Neural cell (in vitro differentiated cells): Measurements from ENCODE around the gene SLC2A5. TPM values are rescaled to one million over a fixed set of nuclear protein-coding genes. Genes with fewer than 3 reads are reported as not detected.

ENCODE experiments used
- H2AFZ ChIP-seq: fragments of 200-600, 300-800 bp; sonication (generic), shearing (Covaris generic); 2 replicates; pipeline ENCODE4 v1.6.0; 2014; ENCODE audit warnings: low read depth, mild to moderate bottlenecking, antibody characterized with exemption, low read length, moderate library complexity
- H3F3A ChIP-seq: fragments of 200-600 bp; shearing (Covaris generic); 2 replicates; pipeline ENCODE4 v1.6.1; 2016; ENCODE audit warnings: mild to moderate bottlenecking, moderate library complexity, mixed read lengths, antibody characterized with exemption, low read length; ENCODE audit not compliant: insufficient read depth, poor library complexity, severe bottlenecking
- H3K27ac ChIP-seq: fragments of 200-600, 300-800 bp; sonication (generic), shearing (Covaris generic); 2 replicates; pipeline ENCODE4 v1.5.1; 2014; ENCODE audit warnings: mild to moderate bottlenecking, low read length, moderate library complexity
- H3K27me3 ChIP-seq: fragments of 300-800, 200-600 bp; sonication (generic), shearing (Covaris generic); 2 replicates; pipeline ENCODE4 v1.6.0; 2014; ENCODE audit warnings: mild to moderate bottlenecking, low read depth, low read length, moderate library complexity; ENCODE audit not compliant: insufficient read depth
- H3K36me3 ChIP-seq: fragments of 300-800, 200-600 bp; sonication (generic), shearing (Covaris generic); 2 replicates; pipeline ENCODE4 v1.5.1; 2014; ENCODE audit warnings: mild to moderate bottlenecking, antibody characterized with exemption, low read length, moderate library complexity; ENCODE audit not compliant: insufficient read depth
- H3K4me2 ChIP-seq: fragments of 300-800, 200-600 bp; sonication (generic), shearing (Covaris generic); 2 replicates; pipeline ENCODE4 v1.6.0; 2014; ENCODE audit warnings: mild to moderate bottlenecking, low read length
- H3K4me3 ChIP-seq: fragments of 300-800, 200-600 bp; sonication (generic), shearing (Covaris generic); 2 replicates; pipeline ENCODE4 v1.5.1; 2014; ENCODE audit warnings: mild to moderate bottlenecking, low read length, moderate library complexity
- H3K79me2 ChIP-seq: fragments of 200-600 bp; shearing (Covaris generic); replicated peaks from 2 replicates; pipeline ENCODE4 v1.6.0; 2014; ENCODE audit warnings: mild to moderate bottlenecking, low read length, moderate library complexity; ENCODE audit not compliant: insufficient read depth
- H3K9ac ChIP-seq: fragments of 300-800, 200-600 bp; sonication (generic), shearing (Covaris generic); 2 replicates; pipeline ENCODE4 v1.6.1; 2016; ENCODE audit warnings: mild to moderate bottlenecking, low read length, mixed read lengths
- H3K9me2 ChIP-seq: fragments of 200-600 bp; shearing (Covaris generic); 2 replicates; pipeline ENCODE4 v1.6.1; 2016; ENCODE audit warnings: mild to moderate bottlenecking, low read length, mixed read lengths; ENCODE audit not compliant: insufficient read depth
- H3K9me3 ChIP-seq: fragments of 200-600, 300-800 bp; sonication (generic), shearing (Covaris generic); 2 replicates; pipeline ENCODE4 v1.6.1; 2016; ENCODE audit warnings: mild to moderate bottlenecking, mixed run types, low read length, moderate library complexity, mixed read lengths
- H4K20me1 ChIP-seq: fragments of 200-600 bp; shearing (Covaris generic); 2 replicates; pipeline ENCODE4 v1.6.1; 2016; ENCODE audit warnings: mild to moderate bottlenecking, mixed run types; ENCODE audit not compliant: insufficient read depth
- EP300 ChIP-seq: fragments of 450-650 bp; conservative IDR thresholded peaks from 2 replicates; pipeline ENCODE4 v1.6.1; 2014; ENCODE audit warnings: antibody characterized with exemption, mild to moderate bottlenecking, moderate library complexity; ENCODE audit not compliant: poor library complexity, severe bottlenecking
- EZH2 ChIP-seq: fragments of 200-600, 300-800 bp; shearing (Covaris generic), sonication (generic); IDR thresholded peaks from 2 replicates; pipeline ENCODE4 v1.6.1; 2014; ENCODE audit warnings: antibody characterized with exemption, low read length, borderline replicate concordance, mild to moderate bottlenecking; ENCODE audit not compliant: insufficient read depth, poor library complexity, severe bottlenecking
- MXI1 ChIP-seq: fragments of 450-650 bp; conservative IDR thresholded peaks from 2 replicates; pipeline ENCODE4 v1.6.1; 2014; ENCODE audit warnings: antibody characterized with exemption, mild to moderate bottlenecking; ENCODE audit not compliant: poor library complexity, severe bottlenecking
- POLR2AphosphoS5 ChIP-seq: IDR thresholded peaks from 2 replicates; pipeline ENCODE4 v1.6.1; 2012
- RAD21 ChIP-seq: fragments of 450-650 bp; conservative IDR thresholded peaks from 2 replicates; pipeline ENCODE4 v1.6.1; 2014; ENCODE audit warnings: antibody characterized with exemption, mild to moderate bottlenecking, moderate library complexity
- SMC3 ChIP-seq: fragments of 450-650 bp; conservative IDR thresholded peaks from 2 replicates; pipeline ENCODE4 v1.6.1; 2014; ENCODE audit warnings: antibody characterized with exemption, mild to moderate bottlenecking, moderate library complexity; ENCODE audit not compliant: poor library complexity
- TAF1 ChIP-seq: IDR thresholded peaks from 2 replicates; pipeline ENCODE4 v1.6.1; 2012; ENCODE audit warnings: low read depth
- polyA plus RNA-seq: library from polyadenylated mRNA; depleted of rRNA; stranded (reverse); fragments of >200 nt; gene quantifications from 2 replicates; pipeline ENCODE4 v1.2.3, GENCODE V29; 2014
- TF ChIP-seq, protein P1 (sequence below): IDR thresholded peaks from 2 replicates; pipeline ENCODE4 v1.6.1; 2012; ENCODE audit warnings: borderline replicate concordance
- TF ChIP-seq, protein P2 (sequence below): fragments of 450-650 bp; IDR thresholded peaks from 2 replicates; pipeline ENCODE4 v1.5.1; 2014; ENCODE audit warnings: antibody characterized with exemption, mild to moderate bottlenecking, moderate library complexity; ENCODE audit not compliant: poor library complexity, severe bottlenecking

Gene SLC2A5
- polyA plus RNA-seq, 1 donor from 2014 or later, result not detected

DNA sequence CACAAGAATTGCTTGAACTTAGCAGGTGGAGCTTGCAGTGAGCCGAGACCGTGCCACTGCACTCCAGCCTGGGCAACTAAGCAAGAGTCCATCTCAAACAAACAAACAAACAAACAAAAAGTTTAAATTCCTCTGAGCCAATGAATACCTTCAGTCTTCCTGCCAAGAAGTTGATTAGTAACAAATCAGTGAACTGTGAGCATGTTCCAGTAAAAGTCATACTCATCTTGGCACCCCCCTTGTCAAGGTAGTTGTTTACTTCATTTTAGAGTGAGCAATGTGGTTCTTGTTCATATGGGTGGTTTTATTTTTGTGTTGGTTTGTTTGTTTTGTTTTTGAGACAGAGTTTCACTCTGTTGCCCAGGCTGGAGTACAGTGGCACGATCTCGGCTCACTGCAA, 25.2 kb downstream of the SLC2A5 start:
- no peak overlapping the region for H3K27ac ChIP-seq
- no peaks in the 10 kb centered on the region for H3K27me3 ChIP-seq
- H3F3A ChIP-seq, result no peaks in the 10 kb centered on the region
- no peaks in the 10 kb centered on the region for H3K36me3 ChIP-seq
- H3K4me2 ChIP-seq, result no peak overlapping the region
- H3K9me2 ChIP-seq, result no peaks in the 10 kb centered on the region
- no peak overlapping the region for H3K9ac ChIP-seq
- no peaks in the 10 kb centered on the region for H3K79me2 ChIP-seq
- H2AFZ ChIP-seq, result no peak overlapping the region
- H4K20me1 ChIP-seq, result no peaks in the 10 kb centered on the region
- TF ChIP-seq, protein P1, sequence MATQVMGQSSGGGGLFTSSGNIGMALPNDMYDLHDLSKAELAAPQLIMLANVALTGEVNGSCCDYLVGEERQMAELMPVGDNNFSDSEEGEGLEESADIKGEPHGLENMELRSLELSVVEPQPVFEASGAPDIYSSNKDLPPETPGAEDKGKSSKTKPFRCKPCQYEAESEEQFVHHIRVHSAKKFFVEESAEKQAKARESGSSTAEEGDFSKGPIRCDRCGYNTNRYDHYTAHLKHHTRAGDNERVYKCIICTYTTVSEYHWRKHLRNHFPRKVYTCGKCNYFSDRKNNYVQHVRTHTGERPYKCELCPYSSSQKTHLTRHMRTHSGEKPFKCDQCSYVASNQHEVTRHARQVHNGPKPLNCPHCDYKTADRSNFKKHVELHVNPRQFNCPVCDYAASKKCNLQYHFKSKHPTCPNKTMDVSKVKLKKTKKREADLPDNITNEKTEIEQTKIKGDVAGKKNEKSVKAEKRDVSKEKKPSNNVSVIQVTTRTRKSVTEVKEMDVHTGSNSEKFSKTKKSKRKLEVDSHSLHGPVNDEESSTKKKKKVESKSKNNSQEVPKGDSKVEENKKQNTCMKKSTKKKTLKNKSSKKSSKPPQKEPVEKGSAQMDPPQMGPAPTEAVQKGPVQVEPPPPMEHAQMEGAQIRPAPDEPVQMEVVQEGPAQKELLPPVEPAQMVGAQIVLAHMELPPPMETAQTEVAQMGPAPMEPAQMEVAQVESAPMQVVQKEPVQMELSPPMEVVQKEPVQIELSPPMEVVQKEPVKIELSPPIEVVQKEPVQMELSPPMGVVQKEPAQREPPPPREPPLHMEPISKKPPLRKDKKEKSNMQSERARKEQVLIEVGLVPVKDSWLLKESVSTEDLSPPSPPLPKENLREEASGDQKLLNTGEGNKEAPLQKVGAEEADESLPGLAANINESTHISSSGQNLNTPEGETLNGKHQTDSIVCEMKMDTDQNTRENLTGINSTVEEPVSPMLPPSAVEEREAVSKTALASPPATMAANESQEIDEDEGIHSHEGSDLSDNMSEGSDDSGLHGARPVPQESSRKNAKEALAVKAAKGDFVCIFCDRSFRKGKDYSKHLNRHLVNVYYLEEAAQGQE, result no peak
- TF ChIP-seq SMC3, result no peak
- no peak for TF ChIP-seq EZH2
- no peak overlapping the region for H3K4me3 ChIP-seq
- no peaks in the 10 kb centered on the region for H3K9me3 ChIP-seq

DNA sequence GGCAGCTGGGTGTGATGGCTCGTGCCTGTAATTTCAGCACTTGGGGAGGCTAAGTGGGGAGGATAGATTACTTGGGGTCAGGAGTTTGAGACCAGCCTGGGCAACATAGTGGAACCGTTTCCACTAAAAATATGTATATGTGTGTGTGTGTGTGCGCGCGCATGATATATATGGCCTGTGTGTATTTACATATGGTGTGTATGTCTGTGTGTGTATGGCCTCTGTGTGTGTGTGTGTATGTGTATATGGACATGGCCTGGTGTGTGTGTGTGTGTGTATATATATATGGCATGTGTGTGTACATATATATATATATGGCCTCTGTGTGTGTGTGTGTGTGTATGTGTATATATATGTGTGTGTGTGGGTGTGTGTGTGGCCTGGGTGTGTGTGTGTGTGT, 27.2 kb downstream of the SLC2A5 start:
- no peak overlapping the region for H3K4me2 ChIP-seq
- TF ChIP-seq MXI1 (no peak), RAD21 (no peak), POLR2AphosphoS5 (no peak), EZH2 (no peak), EP300 (no peak), TAF1 (no peak), SMC3 (no peak)
- TF ChIP-seq, protein P1, result no peak
- TF ChIP-seq, protein P2, sequence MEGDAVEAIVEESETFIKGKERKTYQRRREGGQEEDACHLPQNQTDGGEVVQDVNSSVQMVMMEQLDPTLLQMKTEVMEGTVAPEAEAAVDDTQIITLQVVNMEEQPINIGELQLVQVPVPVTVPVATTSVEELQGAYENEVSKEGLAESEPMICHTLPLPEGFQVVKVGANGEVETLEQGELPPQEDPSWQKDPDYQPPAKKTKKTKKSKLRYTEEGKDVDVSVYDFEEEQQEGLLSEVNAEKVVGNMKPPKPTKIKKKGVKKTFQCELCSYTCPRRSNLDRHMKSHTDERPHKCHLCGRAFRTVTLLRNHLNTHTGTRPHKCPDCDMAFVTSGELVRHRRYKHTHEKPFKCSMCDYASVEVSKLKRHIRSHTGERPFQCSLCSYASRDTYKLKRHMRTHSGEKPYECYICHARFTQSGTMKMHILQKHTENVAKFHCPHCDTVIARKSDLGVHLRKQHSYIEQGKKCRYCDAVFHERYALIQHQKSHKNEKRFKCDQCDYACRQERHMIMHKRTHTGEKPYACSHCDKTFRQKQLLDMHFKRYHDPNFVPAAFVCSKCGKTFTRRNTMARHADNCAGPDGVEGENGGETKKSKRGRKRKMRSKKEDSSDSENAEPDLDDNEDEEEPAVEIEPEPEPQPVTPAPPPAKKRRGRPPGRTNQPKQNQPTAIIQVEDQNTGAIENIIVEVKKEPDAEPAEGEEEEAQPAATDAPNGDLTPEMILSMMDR, result no peak
- H3K27ac ChIP-seq, result no peak overlapping the region
- no peaks in the 10 kb centered on the region for H3K79me2 ChIP-seq
- no peaks in the 10 kb centered on the region for H3K9me3 ChIP-seq
- H3K36me3 ChIP-seq, result no peaks in the 10 kb centered on the region
- no peak overlapping the region for H2AFZ ChIP-seq
- H3K4me3 ChIP-seq, result no peak overlapping the region
- no peaks in the 10 kb centered on the region for H3K9me2 ChIP-seq
- no peaks in the 10 kb centered on the region for H3F3A ChIP-seq
- no peaks in the 10 kb centered on the region for H4K20me1 ChIP-seq
- no peaks in the 10 kb centered on the region for H3K27me3 ChIP-seq
- no peak overlapping the region for H3K9ac ChIP-seq
